GM12878 (cell line): ENCODE results near the gene ZFAND2A. TPM values are rescaled to one million over a fixed set of nuclear protein-coding genes. Genes with fewer than 3 reads are reported as not detected.

Source experiments
- ATAC-seq: fragments of 200-7000 bp; cut with Tn5 transposase; 3 replicates; pipeline ENCODE4 v1.9.1; 2020; ENCODE audit warnings: mild to moderate bottlenecking, moderate library complexity
- BruUV-seq: library from RNA; stranded (reverse); fragments of 400-500 nt; replicated peaks from 2 replicates; lab custom pipeline; 2021; lab: Mats Ljungman, UMichigan
- CTCF ChIA-PET: fragments of 300-600 bp; sonication (Branson Sonifier 250); formaldehyde crosslinking; extraction: SDS; loops from one replicate; lab custom pipeline; 2021; ENCODE audit warnings: inconsistent platforms; lab: Yijun Ruan, JAX
- POLR2A ChIA-PET: fragments of 350-600 bp; formaldehyde crosslinking; extraction: SDS; loops from one replicate; lab custom pipeline; 2021; ENCODE audit warnings: inconsistent platforms; lab: Charles Lee
- RAD21 ChIA-PET: fragments of 300-600 bp; sonication (Branson Sonifier 250); formaldehyde crosslinking; loops from one replicate; lab custom pipeline; 2023; ENCODE audit warnings: antibody characterized with exemption; ENCODE audit not compliant: unreplicated experiment; lab: Charles Lee
- SMC1A ChIA-PET: fragments of 300-600 bp; sonication (Branson Sonifier 250); formaldehyde crosslinking; loops from one replicate; lab custom pipeline; 2023; ENCODE audit not compliant: unreplicated experiment, uncharacterized antibody; lab: Charles Lee
- DNase-seq: peaks from one replicate; pipeline ENCODE4 v3.0.0-alpha.2; 2011; ENCODE audit warnings: low read depth, low spot score
- FAIRE-seq: peaks from 3 replicates; lab custom pipeline; 2011; peaks lifted over from hg19 to GRCh38; lab: Jason Lieb, UNC
- H2AFZ ChIP-seq: 2 replicates; pipeline ENCODE4 v1.6.0; 2011; ENCODE audit warnings: low read depth, low read length, control low read depth; ENCODE audit not compliant: control insufficient read depth
- H3K27ac ChIP-seq: 2 replicates; pipeline ENCODE4 v1.5.1; 2011; ENCODE audit warnings: control low read depth; ENCODE audit not compliant: control insufficient read depth, insufficient read depth
- H3K27me3 ChIP-seq, 2 experiments: replicated peaks in 1 of 2; 2 replicates each; pipeline versions ENCODE4 v1.6.0 to v1.6.1; 2011; ENCODE audit warnings: low read length in 1 of 2; ENCODE audit not compliant: control insufficient read depth in 2 of 2, insufficient read depth in 2 of 2
- H3K36me3 ChIP-seq, 2 experiments: 2 replicates each; pipeline ENCODE4 v1.5.1; 2011; ENCODE audit warnings: low read length in 1 of 2; ENCODE audit not compliant: control insufficient read depth in 2 of 2, insufficient read depth in 2 of 2
- H3K4me1 ChIP-seq: 2 replicates; pipeline ENCODE4 v1.6.1; 2011; ENCODE audit warnings: mild to moderate bottlenecking, low read length, moderate library complexity, mixed read lengths; ENCODE audit not compliant: control insufficient read depth, insufficient read depth
- H3K4me2 ChIP-seq: 2 replicates; pipeline ENCODE4 v1.6.0; 2011; ENCODE audit warnings: control low read depth; ENCODE audit not compliant: control insufficient read depth, insufficient read depth
- H3K4me3 ChIP-seq: fragments of 200-600 bp; sonication (generic); 2 replicates; pipeline ENCODE4 v1.5.1; 2016
- H3K79me2 ChIP-seq: 2 replicates; pipeline ENCODE4 v1.6.0; 2011; ENCODE audit warnings: low read length; ENCODE audit not compliant: control insufficient read depth, insufficient read depth
- H3K9ac ChIP-seq: 2 replicates; pipeline ENCODE4 v1.8.0; 2011; ENCODE audit warnings: low read length, control low read depth, mixed read lengths; ENCODE audit not compliant: control insufficient read depth, insufficient read depth
- H3K9me3 ChIP-seq: replicated peaks from 3 replicates; pipeline ENCODE4 v1.5.1; 2011; ENCODE audit warnings: mild to moderate bottlenecking, low read length; ENCODE audit not compliant: control insufficient read depth, insufficient read depth
- H4K20me1 ChIP-seq: 2 replicates; pipeline ENCODE4 v1.6.0; 2011; ENCODE audit not compliant: control insufficient read depth, insufficient read depth
- BRCA1 ChIP-seq: IDR thresholded peaks from 2 replicates; pipeline ENCODE4 v1.6.1; 2011; ENCODE audit warnings: low read depth, low read length, improper control_type of control experiment
- CBX5 ChIP-seq: sonication (generic); IDR thresholded peaks from 2 replicates; pipeline ENCODE4 v1.6.1; 2016; ENCODE audit warnings: low read depth, moderate library complexity, mild to moderate bottlenecking, inconsistent platforms
- EP300 ChIP-seq, 2 experiments: fragments of 150-350 bp in 1 of 2; IDR thresholded peaks; 2 replicates each; pipeline ENCODE4 v1.6.1; 2011 to 2012; ENCODE audit warnings: low read depth in 2 of 2, low read length in 2 of 2, borderline replicate concordance in 1 of 2, improper control_type of control experiment in 1 of 2, inconsistent platforms in 1 of 2; ENCODE audit not compliant: control insufficient read depth in 1 of 2
- ETV6 ChIP-seq, 2 experiments: fragments of 450-650 bp in 1 of 2; IDR thresholded peaks in 1 of 2; conservative IDR thresholded peaks in 1 of 2; 2 replicates each; pipeline ENCODE4 v1.6.1; 2014; ENCODE audit warnings: antibody characterized with exemption in 1 of 2, borderline replicate concordance in 1 of 2, low read depth in 1 of 2, mild to moderate bottlenecking in 1 of 2, moderate library complexity in 1 of 2
- IRF4 ChIP-seq: IDR thresholded peaks from 2 replicates; pipeline ENCODE4 v1.6.1; 2011; ENCODE audit warnings: low read depth, low read length
- MEF2B ChIP-seq: fragments of 450-650 bp; IDR thresholded peaks from 2 replicates; pipeline ENCODE4 v1.6.1; 2018; ENCODE audit warnings: mild to moderate bottlenecking, moderate library complexity; ENCODE audit not compliant: partially characterized antibody, poor library complexity, severe bottlenecking
- NBN ChIP-seq: fragments of 450-650 bp; IDR thresholded peaks from 2 replicates; pipeline ENCODE4 v1.6.1; 2016
- PAX5 ChIP-seq: IDR thresholded peaks from 2 replicates; pipeline ENCODE4 v1.6.1; 2011; ENCODE audit warnings: low read depth, low read length, borderline replicate concordance
- POLR2A ChIP-seq: IDR thresholded peaks from 2 replicates; pipeline ENCODE4 v1.6.1; 2011; ENCODE audit warnings: low read depth, mild to moderate bottlenecking, low read length
- RAD51 ChIP-seq: fragments of 450-650 bp; IDR thresholded peaks from 2 replicates; pipeline ENCODE4 v1.6.1; 2016; ENCODE audit warnings: moderate library complexity, mild to moderate bottlenecking, inconsistent platforms
- RCOR1 ChIP-seq: conservative IDR thresholded peaks from 2 replicates; pipeline ENCODE4 v1.6.1; 2012; ENCODE audit warnings: low read depth, low read length, improper control_type of control experiment
- RELA ChIP-seq: fragments of 450-650 bp; IDR thresholded peaks from 2 replicates; pipeline ENCODE4 v1.8.0; 2014; ENCODE audit warnings: borderline replicate concordance; ENCODE audit not compliant: partially characterized antibody
- RUNX3 ChIP-seq: IDR thresholded peaks from 2 replicates; pipeline ENCODE4 v1.6.1; 2012; ENCODE audit warnings: low read length, inconsistent platforms
- SMAD1 ChIP-seq: fragments of 450-650 bp; IDR thresholded peaks from 2 replicates; pipeline ENCODE4 v1.6.1; 2018; ENCODE audit warnings: mild to moderate bottlenecking, low read depth; ENCODE audit not compliant: partially characterized antibody
- SMARCA5 ChIP-seq: fragments of 450-650 bp; IDR thresholded peaks from 2 replicates; pipeline ENCODE4 v1.6.1; 2017; ENCODE audit warnings: mild to moderate bottlenecking
- SMC3 ChIP-seq: IDR thresholded peaks from 2 replicates; pipeline ENCODE4 v1.6.1; 2011; ENCODE audit warnings: low read length, improper control_type of control experiment, borderline replicate concordance
- SUPT20H ChIP-seq: IDR thresholded peaks from 2 replicates; pipeline ENCODE4 v1.6.1; 2011; ENCODE audit warnings: low read depth, mild to moderate bottlenecking, low read length, moderate library complexity, borderline replicate concordance; ENCODE audit not compliant: control insufficient read depth
- ZNF207 ChIP-seq: fragments of 450-650 bp; IDR thresholded peaks from 2 replicates; pipeline ENCODE4 v1.6.1; 2014; ENCODE audit warnings: antibody characterized with exemption, mild to moderate bottlenecking, borderline replicate concordance
- ZNF274 ChIP-seq: IDR thresholded peaks from one replicate; pipeline ENCODE4 v1.8.0; 2011; ENCODE audit not compliant: insufficient read length, insufficient read depth
- ZNF384 ChIP-seq: IDR thresholded peaks from 2 replicates; pipeline ENCODE4 v1.6.1; 2012; ENCODE audit warnings: low read depth, mild to moderate bottlenecking, low read length, improper control_type of control experiment, borderline replicate concordance
- WGBS: methylation state at CpG from one replicate; pipeline ENCODE4 v1.1.6; 2016; ENCODE audit warnings: low lambda C conversion rate; ENCODE audit not compliant: insufficient replicate concordance, insufficient coverage; ENCODE audit errors: missing lambda C conversion rate; 5-methylcytosine and 5-hydroxymethylcytosine counted together
- in situ Hi-C: fragments of 300-500 bp; cut with MboI; formaldehyde crosslinking; loops from 9 replicates; pipeline ENCODE4 v1.14.3; 2018; ENCODE audit warnings: mixed read lengths
- intact Hi-C: fragments of 100-400 bp; cut with micrococcal nuclease; formaldehyde crosslinking; loops from one replicate; pipeline ENCODE4 v1.14.2; 2022; ENCODE audit not compliant: unreplicated experiment
- polyA plus RNA-seq, 11 experiments: library from polyadenylated mRNA; depleted of rRNA in 4 of 11; unstranded in 6 of 11; stranded (reverse) in 5 of 11; fragments of >200 nt; fragmentation: Nextera tagmentation in 4 of 11; fragmentation: Illumina TruSeq in 1 of 11; extraction: Ambion mirVana in 4 of 11; extraction: Trizol in 1 of 11; gene quantifications; 1 replicate in 1 of 11; 2 replicates in 10 of 11; pipeline versions ENCODE4 v1.2.1 to v1.2.3, GENCODE V29; 2011 to 2016; ENCODE audit warnings: inconsistent platforms in 2 of 11, missing spikeins in 2 of 11, low read depth in 1 of 11
- total RNA-seq, 4 experiments: library from RNA; depleted of rRNA in 3 of 4; stranded (reverse); fragments of >200 nt in 3 of 4; fragmentation: Illumina TruSeq in 1 of 4; extraction: Trizol in 1 of 4; gene quantifications; 2 replicates each; pipeline versions ENCODE4 v1.2.1 to v1.2.3, GENCODE V29; 2013 to 2021
- TF ChIP-seq, protein P1 (sequence below): fragments of 450-650 bp; IDR thresholded peaks from 2 replicates; pipeline ENCODE4 v1.6.1; 2017; ENCODE audit warnings: mild to moderate bottlenecking, low read depth, inconsistent platforms; ENCODE audit not compliant: poor library complexity, severe bottlenecking
- TF ChIP-seq, protein P2 (sequence below): fragments of 450-650 bp; IDR thresholded peaks from 2 replicates; pipeline ENCODE4 v1.6.1; 2017; ENCODE audit warnings: borderline replicate concordance

ZFAND2A gene
- total and polyA plus RNA-seq, 10 of the 15 experiments (the other 5 are each of a cell fraction or from before 2014, with no cell fraction given) = 14.8 to 39.9 (median 20.8) TPM

GRCh38 chr7:1164436-1164835 lies 4.4 kb upstream of the ZFAND2A start (continued):
- TF ChIP-seq, protein P1, sequence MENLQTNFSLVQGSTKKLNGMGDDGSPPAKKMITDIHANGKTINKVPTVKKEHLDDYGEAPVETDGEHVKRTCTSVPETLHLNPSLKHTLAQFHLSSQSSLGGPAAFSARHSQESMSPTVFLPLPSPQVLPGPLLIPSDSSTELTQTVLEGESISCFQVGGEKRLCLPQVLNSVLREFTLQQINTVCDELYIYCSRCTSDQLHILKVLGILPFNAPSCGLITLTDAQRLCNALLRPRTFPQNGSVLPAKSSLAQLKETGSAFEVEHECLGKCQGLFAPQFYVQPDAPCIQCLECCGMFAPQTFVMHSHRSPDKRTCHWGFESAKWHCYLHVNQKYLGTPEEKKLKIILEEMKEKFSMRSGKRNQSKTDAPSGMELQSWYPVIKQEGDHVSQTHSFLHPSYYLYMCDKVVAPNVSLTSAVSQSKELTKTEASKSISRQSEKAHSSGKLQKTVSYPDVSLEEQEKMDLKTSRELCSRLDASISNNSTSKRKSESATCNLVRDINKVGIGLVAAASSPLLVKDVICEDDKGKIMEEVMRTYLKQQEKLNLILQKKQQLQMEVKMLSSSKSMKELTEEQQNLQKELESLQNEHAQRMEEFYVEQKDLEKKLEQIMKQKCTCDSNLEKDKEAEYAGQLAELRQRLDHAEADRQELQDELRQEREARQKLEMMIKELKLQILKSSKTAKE = no peak
- no peak for TF ChIP-seq SUPT20H
- TF ChIP-seq RCOR1 = no peak
- no peak for TF ChIP-seq BRCA1

GRCh38 chr7:1163121-1163520 lies 3.1 kb upstream of the ZFAND2A start:
- SMC1A ChIA-PET = no interaction called here
- CTCF ChIA-PET = interaction anchor here (1.5 to 6.5 kb wide), 2 partner anchors 13 to 77 kb away, joined by 4 to 32 read pairs; no protein-coding TSS in a partner anchor
- in situ Hi-C loops = no loop called here
- H3K4me1 ChIP-seq = no peaks in the 10 kb centered on the region; the same call in 1 of the 2 replicates
- POLR2A ChIA-PET = interaction anchor here (0.9 kb wide), 1 partner anchor 88 kb away, joined by 3 read pairs; no protein-coding TSS in a partner anchor
- H3K9me3 ChIP-seq = no peaks in the 10 kb centered on the region
- H3K27me3 ChIP-seq = no peaks in the 10 kb centered on the region
- H3K79me2 ChIP-seq = peaks cover 32% of the 10 kb centered on the region
- no peak overlapping the region for H3K4me2 ChIP-seq
- DNase-seq (no peak), FAIRE-seq (no peak), ATAC-seq (no peak)
- H3K36me3 ChIP-seq = peaks cover 0 to 7% of the 10 kb centered on the region in 2 experiments; a peak in 1 of 4 replicates
- no peak overlapping the region for H2AFZ ChIP-seq
- 95% methylated on average over 12 of the region's 12 CpGs for WGBS
- H3K9ac ChIP-seq = no peak overlapping the region
- no TSS peak for BruUV-seq
- no peak overlapping the region for H3K27ac ChIP-seq
- no peaks in the 10 kb centered on the region for H4K20me1 ChIP-seq
- no peak overlapping the region for H3K4me3 ChIP-seq
- RAD21 ChIA-PET = no interaction called here
- intact Hi-C loops = no loop called here
- TF ChIP-seq, protein P2, sequence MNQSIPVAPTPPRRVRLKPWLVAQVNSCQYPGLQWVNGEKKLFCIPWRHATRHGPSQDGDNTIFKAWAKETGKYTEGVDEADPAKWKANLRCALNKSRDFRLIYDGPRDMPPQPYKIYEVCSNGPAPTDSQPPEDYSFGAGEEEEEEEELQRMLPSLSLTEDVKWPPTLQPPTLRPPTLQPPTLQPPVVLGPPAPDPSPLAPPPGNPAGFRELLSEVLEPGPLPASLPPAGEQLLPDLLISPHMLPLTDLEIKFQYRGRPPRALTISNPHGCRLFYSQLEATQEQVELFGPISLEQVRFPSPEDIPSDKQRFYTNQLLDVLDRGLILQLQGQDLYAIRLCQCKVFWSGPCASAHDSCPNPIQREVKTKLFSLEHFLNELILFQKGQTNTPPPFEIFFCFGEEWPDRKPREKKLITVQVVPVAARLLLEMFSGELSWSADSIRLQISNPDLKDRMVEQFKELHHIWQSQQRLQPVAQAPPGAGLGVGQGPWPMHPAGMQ = no peak
- TF ChIP-seq ZNF384 (no peak), IRF4 (no peak), MEF2B (no peak), PAX5 (no peak), ZNF207 (no peak), CBX5 (no peak), EP300 (IDR thresholded peaks at IDR 0.05; ENCODE audit: borderline replicate concordance in 1 of 2, control insufficient read depth in 1 of 2, low read depth in 2 of 2, low read length in 2 of 2) (no peak), ZNF274 (no peak), NBN (no peak), RAD51 (no peak), SMC3 (no peak), SMAD1 (no peak), SMARCA5 (no peak), RUNX3 (no peak), ETV6 (conservative IDR thresholded peaks at IDR 0.05 in 1 of 2, IDR thresholded peaks at IDR 0.05 in 1 of 2; ENCODE audit: borderline replicate concordance in 1 of 2, low read depth in 1 of 2) (no peak), RELA (no peak), POLR2A (no peak)
